ENCODE results near the gene STAG1. TPM values are rescaled to one million over a fixed set of nuclear protein-coding genes. Genes with fewer than 3 reads are reported as not detected.
A peak's percentile ranks its signal among the peaks of the same experiment; 100 is the strongest.
"Not testable (repeated sequence)": the region's sequence is repeated elsewhere in the genome, so short reads cannot be mapped to it uniquely, and the experiment has no call there.

The STAG1 gene
- total RNA-seq, 1 donor, result 58.6 TPM

- TF ChIP-seq CTCF (IDR thresholded peaks at IDR 0.05; ENCODE audit: extremely low read depth, low read depth, low read length), result no peak
- H3K27me3 ChIP-seq (ENCODE audit: insufficient read depth, low read length), result no peaks in the 10 kb centered on the region
These were observed 82.0 kb downstream of the STAG1 start for GRCh38 chr3:136670166-136670565.

GRCh38 chr3:136667081-136667480 is 85.1 kb downstream of the STAG1 start:
- H3K4me3 ChIP-seq (ENCODE audit: insufficient read depth, low read length), result no peak overlapping the region
- peaks cover 86% of the 10 kb centered on the region for H3K79me2 ChIP-seq (ENCODE audit: insufficient read depth, low read length)
- H3K36me3 ChIP-seq (ENCODE audit: insufficient read depth, low read length), result no peaks in the 10 kb centered on the region
- peaks cover 8% of the 10 kb centered on the region for H3K4me1 ChIP-seq (ENCODE audit: insufficient read depth, low read length)
- H3K27me3 ChIP-seq (ENCODE audit: insufficient read depth, low read length), result no peaks in the 10 kb centered on the region
- no peak overlapping the region for H3K27ac ChIP-seq (ENCODE audit: low read depth, low read length)
- H3K9me3 ChIP-seq (ENCODE audit: low read depth, low read length), result no peaks in the 10 kb centered on the region
- H3K4me2 ChIP-seq (ENCODE audit: insufficient read depth, low read length), result no peak overlapping the region
- H2AFZ ChIP-seq (ENCODE audit: low read length), result no peak overlapping the region
- DNase-seq (ENCODE audit: insufficient read length, low spot score, missing footprints), result no peak
- H4K20me1 ChIP-seq (ENCODE audit: insufficient read depth, low read length), result no peaks in the 10 kb centered on the region
- no peak for TF ChIP-seq CTCF (IDR thresholded peaks at IDR 0.05; ENCODE audit: extremely low read depth, low read depth, low read length)

More at GRCh38 chr3:136670166-136670565, 82.0 kb downstream of the STAG1 start:
- Histone ChIP-seq H3K4me1 (ENCODE audit: insufficient read depth, low read length) (peaks cover 12% of the 10 kb centered on the region), H3K4me2 (ENCODE audit: insufficient read depth, low read length) (no peak overlapping the region), H4K20me1 (ENCODE audit: insufficient read depth, low read length) (no peaks in the 10 kb centered on the region), H3K9me3 (ENCODE audit: low read depth, low read length) (no peaks in the 10 kb centered on the region), H3K4me3 (ENCODE audit: insufficient read depth, low read length) (no peak overlapping the region), H2AFZ (ENCODE audit: low read length) (no peak overlapping the region), H3K79me2 (ENCODE audit: insufficient read depth, low read length) (peaks cover 86% of the 10 kb centered on the region), H3K27ac (ENCODE audit: low read depth, low read length) (no peak overlapping the region), H3K36me3 (ENCODE audit: insufficient read depth, low read length) (no peaks in the 10 kb centered on the region)
- DNase-seq (ENCODE audit: insufficient read length, low spot score, missing footprints), result no peak

DNA sequence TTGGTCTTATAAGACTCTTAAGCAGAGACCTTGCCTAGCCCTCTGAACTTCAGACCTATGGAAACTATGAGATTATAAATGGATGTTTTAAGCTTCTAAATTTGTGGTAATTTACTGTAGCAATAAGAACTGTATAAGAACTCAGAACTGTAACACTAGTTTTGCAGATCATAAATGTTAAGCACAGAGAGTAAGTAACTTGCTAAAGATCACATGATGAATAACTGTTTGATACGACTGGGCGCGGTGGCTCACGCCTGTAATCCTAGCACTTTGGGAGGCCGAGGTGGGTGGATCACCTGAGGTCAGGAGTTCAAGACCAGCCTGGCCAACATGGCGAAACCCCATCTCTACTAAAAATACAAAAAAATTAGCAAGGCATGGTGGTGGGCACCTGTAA is 85.9 kb downstream of the STAG1 start:
- not testable (repeated sequence) for H3K36me3 ChIP-seq (ENCODE audit: insufficient read depth, low read length); H3K4me1 ChIP-seq (ENCODE audit: insufficient read depth, low read length); DNase-seq (ENCODE audit: insufficient read length, low spot score, missing footprints); H3K4me2 ChIP-seq (ENCODE audit: insufficient read depth, low read length); H3K4me3 ChIP-seq (ENCODE audit: insufficient read depth, low read length); H3K9me3 ChIP-seq (ENCODE audit: low read depth, low read length); H3K27ac ChIP-seq (ENCODE audit: low read depth, low read length); H3K27me3 ChIP-seq (ENCODE audit: insufficient read depth, low read length); H2AFZ ChIP-seq (ENCODE audit: low read length); H4K20me1 ChIP-seq (ENCODE audit: insufficient read depth, low read length)
- peaks cover 87% of the 10 kb centered on the region for H3K79me2 ChIP-seq (ENCODE audit: insufficient read depth, low read length)

DNA sequence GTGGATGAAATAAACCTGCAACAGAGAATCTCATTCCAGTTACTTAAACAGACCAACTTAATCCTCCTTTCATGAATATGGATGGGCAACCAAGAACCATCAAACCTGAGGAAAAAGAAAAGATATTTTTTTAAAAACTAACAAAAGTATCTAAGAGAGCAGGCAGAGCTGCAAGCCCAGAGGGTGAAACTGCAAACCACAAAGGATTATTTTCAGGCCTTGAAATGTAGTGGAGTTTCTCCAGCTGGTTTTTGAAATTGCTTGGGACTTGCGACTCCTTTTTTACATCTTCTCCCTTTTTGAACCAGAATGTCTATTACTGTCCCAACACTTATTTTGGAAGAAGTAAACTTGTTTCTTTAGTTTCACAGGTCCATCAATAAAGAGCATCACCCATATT is 87.4 kb downstream of the STAG1 start:
- H3K4me3 ChIP-seq (ENCODE audit: insufficient read depth, low read length), result no peak overlapping the region
- H3K4me2 ChIP-seq (ENCODE audit: insufficient read depth, low read length), result no peak overlapping the region
- no peaks in the 10 kb centered on the region for H3K27me3 ChIP-seq (ENCODE audit: insufficient read depth, low read length)
- no peak overlapping the region for H3K27ac ChIP-seq (ENCODE audit: low read depth, low read length)
- no peaks in the 10 kb centered on the region for H4K20me1 ChIP-seq (ENCODE audit: insufficient read depth, low read length)
- peaks cover 87% of the 10 kb centered on the region for H3K79me2 ChIP-seq (ENCODE audit: insufficient read depth, low read length)
- H2AFZ ChIP-seq (ENCODE audit: low read length), result no peak overlapping the region
- H3K9me3 ChIP-seq (ENCODE audit: low read depth, low read length), result no peaks in the 10 kb centered on the region
- no peaks in the 10 kb centered on the region for H3K36me3 ChIP-seq (ENCODE audit: insufficient read depth, low read length)
- peak; percentile 6 for DNase-seq (ENCODE audit: insufficient read length, low spot score, missing footprints)
- TF ChIP-seq CTCF (IDR thresholded peaks at IDR 0.05; ENCODE audit: extremely low read depth, low read depth, low read length), result no peak
- no peaks in the 10 kb centered on the region for H3K4me1 ChIP-seq (ENCODE audit: insufficient read depth, low read length)
